Tibial nerve (tissue), 4 donors: ENCODE results near the gene INPP1. TPM values are rescaled to one million over a fixed set of nuclear protein-coding genes. Genes with fewer than 3 reads are reported as not detected.

ENCODE experiments used
- DNase-seq, 2 donors: peaks; one replicate each; pipeline ENCODE4 v3.0.0-alpha.2; 2019; ENCODE audit warnings: low spot score in 2 of 2
- H3K27ac ChIP-seq, 4 donors: fragments of 200-600 bp; sonication (generic) in 3 of 4; one replicate each; pipeline ENCODE4 v1.5.1; 2017 to 2019; ENCODE audit warnings: mild to moderate bottlenecking in 1 of 4
- H3K27me3 ChIP-seq, 2 donors: fragments of 200-600 bp; sonication (generic) in 1 of 2; one replicate each; pipeline versions ENCODE4 v1.5.1 to v1.6.0; 2017 to 2019
- H3K36me3 ChIP-seq, 3 donors: fragments of 200-600 bp; sonication (generic); one replicate each; pipeline ENCODE4 v1.5.1; 2018 to 2019
- H3K4me1 ChIP-seq, 4 donors: fragments of 200-600 bp; sonication (generic) in 3 of 4; one replicate each; pipeline ENCODE4 v1.5.1; 2017 to 2019
- H3K4me3 ChIP-seq, 4 donors: fragments of 200-600 bp; sonication (generic) in 3 of 4; one replicate each; pipeline ENCODE4 v1.5.1; 2017 to 2019; ENCODE audit warnings: mild to moderate bottlenecking in 1 of 4, moderate library complexity in 1 of 4
- H3K9me3 ChIP-seq, 4 donors: fragments of 200-600 bp; sonication (generic) in 3 of 4; one replicate each; pipeline ENCODE4 v1.5.1; 2017 to 2019
- CTCF ChIP-seq, 5 experiments: fragments of 200-600 bp in 3 of 5; fragments of 450-650 bp in 2 of 5; sonication (generic) in 3 of 5; IDR thresholded peaks; one replicate each; pipeline ENCODE4 v1.5.1; 2016 to 2019; ENCODE audit warnings: antibody characterized with exemption in 5 of 5, mild to moderate bottlenecking in 3 of 5, moderate library complexity in 2 of 5
- EP300 ChIP-seq, 2 donors: sonication (generic); formaldehyde crosslinking; IDR thresholded peaks; one replicate each; pipeline ENCODE4 v1.6.1; 2017; ENCODE audit warnings: antibody characterized with exemption in 2 of 2, mild to moderate bottlenecking in 1 of 2
- POLR2A ChIP-seq, 2 donors: fragments of 450-650 bp; IDR thresholded peaks; one replicate each; pipeline ENCODE4 v1.6.1; 2017; ENCODE audit warnings: antibody characterized with exemption in 2 of 2, mild to moderate bottlenecking in 2 of 2, moderate library complexity in 2 of 2
- WGBS, 2 donors: methylation state at CpG; one replicate each; pipeline ENCODE4 v1.1.5; 2018; 5-methylcytosine and 5-hydroxymethylcytosine counted together
- total RNA-seq, 4 donors: library from RNA; depleted of rRNA; stranded (reverse); fragments of >200 nt; gene quantifications; one replicate each; pipeline ENCODE4 v1.1.0, GENCODE V29; 2016

Gene INPP1
- total RNA-seq, 4 donors from 2014 or later: 14.7 to 21.0 (median 15.8) TPM

DNA sequence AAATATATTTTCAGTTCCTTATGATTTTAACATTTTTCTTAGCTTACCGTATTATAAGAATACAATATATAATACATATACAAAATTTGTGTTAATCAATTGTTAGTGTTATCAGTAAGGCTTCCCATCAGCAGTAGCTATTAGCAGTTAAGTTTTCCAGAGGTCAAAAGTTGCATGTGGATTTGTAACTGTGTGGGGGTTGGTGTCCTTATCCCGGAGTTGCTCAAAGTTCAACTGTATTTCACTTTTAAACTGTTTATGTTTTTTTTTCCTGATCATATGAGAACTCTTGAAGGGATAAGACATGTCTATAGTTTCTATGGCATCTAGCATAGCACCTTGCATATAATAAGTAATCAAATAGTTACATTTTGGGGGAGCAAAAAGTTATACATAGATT lies 52.9 kb downstream of the INPP1 start:
- 72 to 74% methylated on average over 2 of the region's 2 CpGs for WGBS, 2 donors
- no peaks in the 10 kb centered on the region for H3K4me1 ChIP-seq
- no peak for TF ChIP-seq POLR2A (IDR thresholded peaks at IDR 0.05)
- TF ChIP-seq CTCF (IDR thresholded peaks at IDR 0.05): no peak
- TF ChIP-seq EP300 (IDR thresholded peaks at IDR 0.05): no peak

GRCh38 chr2:190402986-190403603 lies 59.7 kb downstream of the INPP1 start:
- no peak for DNase-seq
- Histone ChIP-seq H3K9me3 (no peaks in the 10 kb centered on the region), H3K36me3 (peaks cover 0 to 6% (median 0%) of the 10 kb centered on the region in 3 donors), H3K27ac (no peak overlapping the region), H3K27me3 (no peaks in the 10 kb centered on the region), H3K4me3 (no peak overlapping the region), H3K4me1 (peaks cover 0 to 9% (median 2%) of the 10 kb centered on the region in 4 donors)
- no peak for TF ChIP-seq POLR2A (IDR thresholded peaks at IDR 0.05)
- TF ChIP-seq EP300 (IDR thresholded peaks at IDR 0.05): no peak
- no peak for TF ChIP-seq CTCF (IDR thresholded peaks at IDR 0.05)
- 47 to 89% methylated on average over 5 of the region's 5 CpGs for WGBS, 2 donors

More for the DNA sequence above, 52.9 kb downstream of the INPP1 start:
- Histone ChIP-seq H3K27ac (no peak overlapping the region), H3K4me3 (no peak overlapping the region), H3K9me3 (no peaks in the 10 kb centered on the region), H3K27me3 (no peaks in the 10 kb centered on the region), H3K36me3 (no peaks in the 10 kb centered on the region)
- DNase-seq: no peak

DNA sequence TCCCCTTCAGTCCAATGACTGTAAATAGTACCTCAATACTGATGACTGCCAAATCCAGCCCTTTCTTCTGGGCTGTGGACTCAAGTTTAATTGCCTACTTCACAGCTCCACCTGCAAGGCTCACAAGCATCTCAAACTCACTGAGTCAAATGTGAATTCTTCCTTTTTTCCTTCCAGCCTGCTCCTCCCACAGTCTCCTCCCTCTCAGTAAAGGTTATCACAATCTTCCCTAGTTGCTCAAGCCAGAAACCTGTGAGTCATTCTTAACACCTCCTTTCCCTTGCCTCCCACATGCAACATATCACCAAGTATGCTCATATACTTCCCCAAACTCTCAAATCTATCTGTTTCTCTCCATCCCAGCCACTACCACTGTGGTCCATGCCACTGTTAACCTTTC lies 61.1 kb downstream of the INPP1 start:
- Histone ChIP-seq H3K27ac (no peak overlapping the region), H3K4me3 (no peak overlapping the region), H3K9me3 (no peaks in the 10 kb centered on the region), H3K36me3 (peaks cover 0 to 6% (median 0%) of the 10 kb centered on the region in 3 donors), H3K4me1 (peaks cover 0 to 16% (median 4%) of the 10 kb centered on the region in 4 donors), H3K27me3 (no peaks in the 10 kb centered on the region)
- no peak for DNase-seq
- TF ChIP-seq CTCF (IDR thresholded peaks at IDR 0.05) (no peak), EP300 (IDR thresholded peaks at IDR 0.05) (no peak), POLR2A (IDR thresholded peaks at IDR 0.05) (no peak)

- peaks cover 0 to 22% (median 10%) of the 10 kb centered on the region in 4 donors for H3K4me1 ChIP-seq
- no peak overlapping the region for H3K27ac ChIP-seq
- H3K9me3 ChIP-seq: no peaks in the 10 kb centered on the region
- peaks cover 0 to 6% (median 0%) of the 10 kb centered on the region in 3 donors for H3K36me3 ChIP-seq
- no peak for DNase-seq
- WGBS, 2 donors: 97 to 100% methylated on average over 3 of the region's 3 CpGs
- H3K4me3 ChIP-seq: no peak overlapping the region
- no peak for TF ChIP-seq POLR2A (IDR thresholded peaks at IDR 0.05)
- no peak for TF ChIP-seq CTCF (IDR thresholded peaks at IDR 0.05)
- no peak for TF ChIP-seq EP300 (IDR thresholded peaks at IDR 0.05)
- H3K27me3 ChIP-seq: no peaks in the 10 kb centered on the region
Measured at GRCh38 chr2:190405070-190405469, 61.7 kb downstream of the INPP1 start.

- peaks cover 0 to 6% (median 0%) of the 10 kb centered on the region in 3 donors for H3K36me3 ChIP-seq
- H3K9me3 ChIP-seq: no peaks in the 10 kb centered on the region
- no peak overlapping the region for H3K4me3 ChIP-seq
- H3K27ac ChIP-seq: no peak overlapping the region
- H3K27me3 ChIP-seq: no peaks in the 10 kb centered on the region
- TF ChIP-seq CTCF (IDR thresholded peaks at IDR 0.05) (no peak), POLR2A (IDR thresholded peaks at IDR 0.05) (no peak), EP300 (IDR thresholded peaks at IDR 0.05) (no peak)
- no peak for DNase-seq
- WGBS, 2 donors: 78 to 99% methylated on average over 3 of the region's 3 CpGs
- H3K4me1 ChIP-seq: peaks cover 0 to 30% (median 12%) of the 10 kb centered on the region in 4 donors
Measured at GRCh38 chr2:190405995-190406394, 62.6 kb downstream of the INPP1 start.
